Measurements from ENCODE around the gene PRIM1.

The PRIM1 gene

DNA sequence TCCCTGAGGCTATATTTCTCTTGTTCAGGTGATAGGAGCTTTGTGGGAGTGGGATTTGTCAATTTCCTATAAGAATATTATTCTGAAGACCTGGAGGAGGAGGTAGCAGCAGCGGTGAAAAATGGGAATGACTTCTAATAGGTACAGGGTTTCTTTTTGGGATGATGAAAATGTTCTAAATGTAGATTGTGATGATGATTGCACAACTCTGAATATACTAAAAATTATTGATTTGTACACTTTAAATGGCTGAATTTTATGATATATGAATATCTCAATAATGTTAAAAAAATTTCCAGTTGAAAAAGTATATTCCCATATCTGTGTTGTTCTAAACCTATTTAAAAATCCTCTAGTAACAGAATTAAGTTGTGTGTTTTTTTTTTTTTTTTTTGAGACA is 33.8 kb upstream of the PRIM1 start:
- TF ChIP-seq REST (IDR thresholded peaks at IDR 0.05; ENCODE audit: low read depth) (no peak), MAX (IDR thresholded peaks at IDR 0.05) (no peak), TAF1 (IDR thresholded peaks at IDR 0.05; ENCODE audit: low read depth) (no peak), TEAD4 (IDR thresholded peaks at IDR 0.05) (no peak), YY1 (IDR thresholded peaks at IDR 0.05; ENCODE audit: low read depth) (no peak), USF1 (IDR thresholded peaks at IDR 0.05) (no peak), NFIC (IDR thresholded peaks at IDR 0.05) (no peak), RAD21 (IDR thresholded peaks at IDR 0.05; ENCODE audit: low read depth) (no peak), CEBPB (IDR thresholded peaks at IDR 0.05) (no peak), CREB1 (IDR thresholded peaks at IDR 0.05; ENCODE audit: low read depth) (no peak), EP300 (IDR thresholded peaks at IDR 0.05; ENCODE audit: borderline replicate concordance) (no peak)

- no peak for TF ChIP-seq REST (IDR thresholded peaks at IDR 0.05; ENCODE audit: low read depth)
- TF ChIP-seq USF1 (IDR thresholded peaks at IDR 0.05): no peak
- TF ChIP-seq RAD21 (IDR thresholded peaks at IDR 0.05; ENCODE audit: low read depth): no peak
Measured at GRCh38 chr12:56785141-56785865, 33.2 kb upstream of the PRIM1 start.

GRCh38 chr12:56781726-56782125 is 29.6 kb upstream of the PRIM1 start:
- TF ChIP-seq ZBTB7A (IDR thresholded peaks at IDR 0.05; ENCODE audit: low read depth) (no peak), TAF1 (IDR thresholded peaks at IDR 0.05; ENCODE audit: low read depth) (no peak), RAD21 (IDR thresholded peaks at IDR 0.05; ENCODE audit: low read depth) (no peak), YY1 (IDR thresholded peaks at IDR 0.05; ENCODE audit: low read depth) (no peak), TEAD4 (IDR thresholded peaks at IDR 0.05) (no peak), MAX (IDR thresholded peaks at IDR 0.05) (no peak), TCF12 (IDR thresholded peaks at IDR 0.05; ENCODE audit: low read depth) (no peak), REST (IDR thresholded peaks at IDR 0.05; ENCODE audit: low read depth) (no peak)

- TF ChIP-seq EP300 (IDR thresholded peaks at IDR 0.05; ENCODE audit: borderline replicate concordance): no peak
Measured at GRCh38 chr12:56778756-56779155, 26.6 kb upstream of the PRIM1 start.

GRCh38 chr12:56776654-56777053 is 24.5 kb upstream of the PRIM1 start:
- TF ChIP-seq MAX (IDR thresholded peaks at IDR 0.05): no peak
- TF ChIP-seq RAD21 (IDR thresholded peaks at IDR 0.05; ENCODE audit: low read depth): no peak

- TF ChIP-seq MAX (IDR thresholded peaks at IDR 0.05) (no peak), CEBPB (IDR thresholded peaks at IDR 0.05) (no peak), NFIC (IDR thresholded peaks at IDR 0.05) (no peak), TAF1 (IDR thresholded peaks at IDR 0.05; ENCODE audit: low read depth) (no peak), YY1 (IDR thresholded peaks at IDR 0.05; ENCODE audit: low read depth) (no peak), TEAD4 (IDR thresholded peaks at IDR 0.05) (no peak), REST (IDR thresholded peaks at IDR 0.05; ENCODE audit: low read depth) (no peak), ZBTB7A (IDR thresholded peaks at IDR 0.05; ENCODE audit: low read depth) (no peak), EGR1 (IDR thresholded peaks at IDR 0.05) (no peak), RAD21 (IDR thresholded peaks at IDR 0.05; ENCODE audit: low read depth) (no peak), FOXM1 (IDR thresholded peaks at IDR 0.05; ENCODE audit: borderline replicate concordance, low read depth) (no peak), CREB1 (IDR thresholded peaks at IDR 0.05; ENCODE audit: low read depth) (no peak), EP300 (IDR thresholded peaks at IDR 0.05; ENCODE audit: borderline replicate concordance) (no peak), USF1 (IDR thresholded peaks at IDR 0.05) (no peak), TCF12 (IDR thresholded peaks at IDR 0.05; ENCODE audit: low read depth) (no peak)
Measured at GRCh38 chr12:56775638-56776037, 23.5 kb upstream of the PRIM1 start.
